Colon (tissue), 2 donors: Measurements from ENCODE around the gene COLQ.

Experiments used
- FAIRE-seq: peaks from 2 replicates; lab custom pipeline; 2012; peaks lifted over from hg19 to GRCh38; lab: Jason Lieb, UNC
- donor health status: control.
- donor health status: control.

Gene COLQ

DNA sequence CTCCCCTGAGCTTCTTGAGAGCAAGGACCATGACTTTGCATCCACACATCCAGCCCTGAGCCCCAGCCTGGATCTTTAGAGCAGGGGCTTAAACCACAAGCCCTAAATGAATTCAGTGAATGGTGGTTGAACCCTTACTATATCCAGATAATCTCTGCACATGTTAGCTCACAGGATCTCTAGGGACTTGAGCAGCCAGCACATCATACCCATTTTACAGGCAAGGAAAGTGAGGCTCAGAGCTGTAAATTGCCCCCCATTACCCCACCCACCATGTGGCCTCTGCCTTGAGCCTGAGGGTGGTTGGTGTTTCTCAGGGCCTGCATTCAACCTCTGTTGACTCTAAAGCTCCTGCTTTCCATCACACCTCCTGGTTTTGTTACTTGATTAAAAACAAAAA, 66.5 kb downstream of the COLQ start:
- no peak for FAIRE-seq

DNA sequence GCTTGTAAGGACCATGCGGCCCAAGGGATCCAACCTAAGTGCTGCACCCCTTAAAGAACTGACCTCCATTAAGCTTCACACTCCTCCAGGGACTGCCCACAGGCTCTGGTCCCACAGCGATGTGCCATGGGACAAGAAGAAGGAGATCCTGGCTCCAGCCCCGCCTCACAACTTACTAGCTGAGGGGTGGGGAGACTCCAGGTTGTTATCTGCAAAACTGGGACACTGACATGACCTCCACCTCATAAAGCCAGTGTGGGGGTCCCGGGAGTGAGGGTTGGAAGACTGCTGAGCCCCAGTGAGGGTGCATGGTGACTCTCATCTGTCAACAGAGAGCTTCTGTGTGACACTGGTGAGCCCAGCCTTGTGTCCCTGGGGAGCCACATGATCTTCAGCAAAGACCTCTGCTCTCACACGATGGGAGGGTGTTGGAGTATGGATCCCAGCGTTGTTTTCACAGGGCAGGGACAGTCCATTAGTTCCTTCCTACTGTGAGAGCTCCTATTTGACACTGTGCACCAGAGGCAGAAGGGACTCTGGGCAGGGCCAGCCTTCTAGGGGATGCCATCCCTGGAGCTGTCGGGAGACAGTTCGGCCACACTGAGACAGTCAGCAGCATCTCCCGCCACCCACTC, 67.4 kb downstream of the COLQ start:
- FAIRE-seq: no peak

DNA sequence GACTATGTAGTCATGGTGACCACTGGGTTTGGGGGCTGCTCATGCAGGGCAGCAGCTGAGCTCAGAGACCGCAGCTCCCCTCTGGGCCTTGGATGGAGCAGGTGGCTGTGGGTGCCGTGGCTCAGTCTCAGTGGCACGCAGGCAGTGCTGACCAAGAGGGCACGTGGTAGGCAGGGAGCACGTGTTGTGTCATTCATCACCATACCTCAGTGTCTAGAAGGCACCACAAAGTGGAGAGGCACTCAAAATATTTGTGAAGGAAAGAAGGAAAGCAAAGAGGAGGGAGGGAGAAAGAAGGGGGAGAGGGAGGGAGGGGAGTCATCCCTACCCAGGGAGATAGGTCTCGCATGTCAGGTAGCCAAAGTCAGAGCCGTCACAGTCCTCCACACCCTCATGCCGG, 68.0 kb downstream of the COLQ start:
- no peak for FAIRE-seq

DNA sequence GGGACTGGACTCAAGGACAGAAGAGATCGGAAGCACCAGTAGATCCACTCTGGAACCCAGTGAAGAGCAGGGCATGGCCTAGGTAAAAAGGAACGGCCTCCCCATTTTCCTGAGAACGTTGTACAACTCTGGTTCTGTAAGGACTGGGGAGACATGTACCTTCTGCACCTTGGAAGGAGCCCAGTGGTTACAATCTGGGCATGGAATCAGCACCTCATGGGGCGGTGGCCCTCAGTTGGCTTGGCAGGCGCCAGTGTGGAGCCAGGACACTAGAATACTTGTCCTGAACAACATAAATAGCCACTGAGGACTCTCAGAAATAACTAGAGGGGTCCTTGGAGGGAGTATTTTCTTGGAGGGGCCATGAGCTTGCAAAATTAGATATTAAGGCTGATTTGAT, 68.5 kb downstream of the COLQ start:
- FAIRE-seq: no peak

DNA sequence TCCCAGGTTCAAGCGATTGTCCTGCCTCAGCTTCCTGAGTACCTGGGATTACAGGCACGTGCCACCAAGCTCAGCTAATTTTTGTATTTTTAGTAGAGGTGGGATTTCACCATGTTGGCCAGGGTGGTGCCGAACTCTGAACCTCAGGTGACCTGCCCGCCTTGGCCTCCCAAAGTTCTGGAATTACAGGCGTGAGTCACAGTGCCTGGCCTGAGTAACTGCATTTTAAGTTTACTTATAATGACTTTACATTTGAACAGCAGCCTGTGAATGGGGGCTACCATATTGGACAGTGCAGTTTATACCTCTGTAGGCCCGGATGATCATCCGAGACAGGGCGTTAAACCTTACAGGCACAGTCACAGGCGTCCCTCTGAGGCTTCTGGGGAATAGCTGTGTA, 69.3 kb downstream of the COLQ start:
- FAIRE-seq: no peak

DNA sequence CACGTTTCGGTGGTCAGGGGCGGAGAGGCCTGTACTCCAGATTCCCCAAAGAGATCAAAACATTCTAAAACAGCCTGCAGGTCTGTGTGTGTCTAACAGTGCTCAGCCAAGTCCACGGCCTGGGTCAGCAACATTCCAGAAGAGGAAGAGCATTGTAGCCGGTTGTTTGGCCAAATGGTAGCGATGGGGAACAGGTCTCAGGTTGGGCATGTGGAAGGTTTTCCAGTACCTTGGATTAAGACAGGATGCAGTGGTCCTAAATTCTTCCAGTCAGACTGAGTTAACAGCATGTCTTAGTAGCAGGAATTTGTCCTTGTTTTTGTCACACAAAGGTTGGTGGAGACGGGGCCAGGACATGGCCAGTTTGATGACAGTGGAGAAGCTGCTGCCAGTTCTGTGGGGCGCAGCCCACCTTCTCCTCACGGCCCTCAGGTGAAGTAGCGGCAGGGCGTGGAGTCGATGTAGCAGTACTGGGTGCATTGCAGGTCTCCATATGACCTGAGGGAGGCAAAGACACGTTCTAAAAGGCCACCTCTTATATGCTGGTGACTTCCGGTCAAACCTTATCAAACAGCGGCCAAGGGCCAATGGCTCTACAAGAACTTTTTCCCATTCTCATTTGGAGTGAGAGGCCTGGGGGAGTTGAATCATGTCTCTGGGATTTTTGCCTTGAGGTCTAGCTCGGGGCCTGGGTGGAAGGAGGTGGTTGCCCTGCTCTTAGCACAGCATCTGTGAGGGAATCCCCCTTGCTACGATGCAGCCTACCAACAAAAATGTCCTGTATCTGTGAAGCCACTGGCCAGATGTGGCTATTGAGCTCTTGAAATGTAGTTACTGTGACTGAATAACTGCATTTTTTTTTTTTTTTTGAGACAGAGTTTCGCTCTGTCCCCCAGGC, 70.0 kb downstream of the COLQ start:
- FAIRE-seq: no peak

DNA sequence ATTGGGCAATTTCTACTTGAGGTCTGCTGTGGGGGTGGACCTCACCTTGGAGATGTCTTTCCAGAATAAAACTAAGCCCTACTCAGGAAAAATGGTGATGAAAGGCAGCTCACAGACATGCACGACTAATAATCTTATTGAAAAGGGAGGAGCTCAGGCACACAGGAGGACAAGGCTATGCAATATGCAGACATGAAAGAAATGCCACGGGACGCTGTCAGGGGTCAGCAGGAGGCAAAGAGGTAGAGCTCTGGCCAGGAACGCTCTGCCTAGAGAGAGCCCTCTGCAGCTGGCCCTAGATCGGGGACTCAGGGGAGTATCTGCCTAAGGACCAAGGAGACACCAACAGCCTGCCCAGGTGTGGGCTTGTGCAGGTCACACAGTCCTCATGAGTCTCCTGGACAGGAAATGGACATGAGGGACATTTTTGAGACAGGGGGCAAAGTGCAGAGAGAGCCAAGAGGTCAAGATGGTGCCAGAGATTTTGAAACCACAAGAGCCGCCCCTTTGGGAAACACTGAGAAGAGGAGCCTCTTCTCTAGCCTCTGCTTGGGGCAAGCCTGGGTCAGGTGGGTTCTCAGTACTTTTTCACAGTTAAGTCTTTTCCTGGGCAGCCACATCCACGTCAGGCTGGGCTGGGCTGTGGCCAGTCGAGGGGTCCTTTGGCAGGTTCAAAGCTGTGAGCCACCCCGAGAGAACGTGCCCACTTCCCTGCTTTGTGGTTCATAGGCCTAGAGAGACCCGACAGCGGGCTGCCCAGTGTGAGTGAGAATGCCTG, 70.9 kb downstream of the COLQ start:
- FAIRE-seq: no peak

DNA sequence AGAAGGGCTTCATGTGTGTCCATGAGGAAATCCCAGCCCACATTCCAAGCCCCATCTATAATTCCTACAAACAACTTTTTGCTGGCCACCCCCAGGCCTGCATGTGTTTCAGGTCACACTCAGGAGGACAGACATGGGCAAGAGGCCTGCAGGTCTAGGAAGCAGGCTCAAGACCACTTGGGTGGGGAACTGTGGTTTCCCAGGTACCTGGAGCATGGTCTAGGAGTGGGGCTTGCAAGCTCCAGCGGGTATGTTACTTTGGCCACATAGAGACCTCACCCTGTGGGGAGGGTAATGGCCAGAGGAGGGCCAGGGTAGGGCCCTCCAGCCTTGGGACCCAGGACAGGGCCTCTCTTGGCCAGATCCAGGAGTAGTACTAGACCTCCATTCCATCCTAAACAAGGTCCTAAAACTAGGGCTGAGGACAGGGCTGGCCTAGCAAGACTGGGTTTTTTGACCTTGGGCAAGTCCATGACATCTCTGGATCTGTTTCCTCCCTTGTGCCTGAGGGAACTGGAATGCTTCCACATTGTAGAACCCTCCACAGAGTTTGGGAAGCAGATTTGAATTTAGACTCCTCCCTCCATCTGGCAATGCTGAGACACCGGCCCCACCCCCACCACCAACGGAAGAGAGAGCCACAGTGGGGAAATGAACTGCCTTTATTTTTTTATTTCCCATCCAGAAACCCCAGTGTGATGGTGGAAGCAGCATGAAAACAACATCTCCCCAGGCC, 71.8 kb downstream of the COLQ start:
- no peak for FAIRE-seq

DNA sequence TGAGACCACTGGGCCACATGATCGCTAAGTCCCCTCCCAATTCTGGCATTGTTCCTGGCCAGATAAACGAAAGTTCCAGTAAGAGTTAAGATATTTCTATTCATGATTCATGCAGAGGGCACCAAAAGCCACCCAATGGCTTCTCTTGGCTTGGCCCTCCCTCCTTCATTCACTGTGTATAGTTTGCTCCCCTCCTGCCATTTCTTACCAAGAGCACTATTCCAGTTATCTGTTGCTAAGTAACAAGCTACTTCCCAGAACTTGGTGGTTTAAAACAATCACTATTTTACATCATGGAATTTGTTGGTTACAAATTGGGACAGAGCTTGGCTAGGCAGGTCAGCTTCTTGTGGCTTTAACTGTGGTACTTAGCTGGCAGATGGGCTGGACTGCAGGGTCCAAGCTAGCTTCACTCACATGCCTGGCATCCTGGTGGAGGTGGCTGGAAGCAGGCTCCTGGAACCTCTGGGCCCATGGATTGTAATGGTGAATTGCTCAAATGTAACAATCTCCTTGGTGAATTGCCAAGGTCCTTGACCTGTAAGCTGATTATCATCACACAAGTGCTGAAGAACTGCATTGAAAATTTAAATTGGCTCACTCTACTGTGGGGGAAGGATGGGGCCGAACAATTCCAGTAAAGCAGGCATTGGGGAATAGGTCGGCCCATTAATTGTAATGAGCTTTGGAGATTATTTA, 77.5 kb downstream of the COLQ start:
- FAIRE-seq: no peak

DNA sequence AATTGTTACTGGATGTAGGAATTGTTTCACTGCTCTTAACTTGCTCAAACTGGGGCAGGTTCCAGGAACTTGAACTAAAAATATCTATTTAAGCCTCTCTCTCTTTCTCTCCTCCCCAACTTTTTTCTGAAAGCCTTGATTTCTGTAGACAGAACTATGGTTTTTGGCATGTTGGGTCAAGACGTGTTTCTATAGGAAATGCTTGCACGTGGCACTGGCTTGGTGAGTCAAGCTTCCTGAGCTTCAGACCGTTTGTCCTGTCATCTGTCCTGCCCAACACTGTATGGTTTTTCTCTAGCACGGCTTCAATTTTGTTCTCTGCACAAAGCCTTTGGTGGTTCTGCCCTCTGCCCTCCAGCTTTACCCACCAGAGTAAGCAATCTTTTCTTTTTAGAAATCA, 80.6 kb downstream of the COLQ start:
- FAIRE-seq: no peak

DNA sequence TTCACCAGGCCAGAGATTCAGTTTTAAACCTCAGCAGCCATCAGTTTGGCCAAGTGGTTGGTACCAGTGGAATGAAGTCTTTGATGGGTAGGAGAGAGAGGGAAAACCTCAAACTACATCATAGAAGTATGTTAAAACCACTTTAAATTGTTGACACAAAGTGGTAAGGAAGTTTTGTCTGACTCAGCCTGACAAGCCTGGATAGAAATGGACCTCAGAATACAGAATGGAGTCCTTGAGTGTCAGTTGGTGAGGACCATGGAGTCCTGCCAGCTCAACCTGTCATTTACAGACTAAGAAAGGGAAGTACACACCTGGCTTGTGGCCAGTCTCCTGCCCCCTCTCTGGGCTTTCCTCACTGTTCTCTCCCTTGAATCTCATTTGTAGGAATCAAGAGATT, 82.0 kb downstream of the COLQ start:
- FAIRE-seq: no peak

DNA sequence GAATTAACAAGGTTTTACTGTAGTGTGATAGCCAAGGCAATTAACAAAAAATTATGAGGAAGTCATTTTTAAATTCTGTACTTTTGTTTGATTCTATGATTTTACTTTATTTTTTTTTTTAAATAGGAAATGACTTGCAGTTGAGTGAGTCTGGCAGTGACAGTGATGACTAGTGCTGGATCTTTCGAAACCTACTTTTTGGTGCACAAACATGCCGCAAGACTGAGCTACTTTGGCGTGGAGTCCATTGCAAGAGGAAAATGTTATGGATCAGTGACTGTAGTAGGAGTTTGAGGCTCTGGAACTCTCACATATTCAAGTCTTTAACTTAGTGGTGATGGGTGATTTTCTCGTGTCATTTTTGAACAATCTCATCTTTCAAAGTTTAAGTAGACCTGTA, 82.5 kb downstream of the COLQ start:
- no peak for FAIRE-seq

DNA sequence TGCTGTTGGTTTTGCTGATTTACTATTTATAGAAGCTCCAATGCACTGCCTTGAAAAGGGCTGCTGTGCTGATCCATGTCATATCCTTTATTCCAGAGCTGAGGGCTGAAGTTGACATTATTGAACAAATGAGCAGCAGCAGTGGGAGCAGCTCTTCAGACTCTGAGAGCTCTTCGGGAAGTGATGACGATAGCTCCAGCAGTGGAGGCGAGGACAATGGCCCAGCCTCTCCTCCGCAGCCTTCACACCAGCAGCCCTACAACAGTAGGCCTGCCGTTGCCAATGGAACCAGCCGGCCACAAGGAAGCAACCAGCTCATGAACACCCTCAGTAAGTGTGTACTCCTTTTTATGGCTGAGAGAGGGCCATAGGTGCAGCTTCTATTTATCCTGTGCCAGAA, 85.3 kb downstream of the COLQ start:
- no peak for FAIRE-seq

DNA sequence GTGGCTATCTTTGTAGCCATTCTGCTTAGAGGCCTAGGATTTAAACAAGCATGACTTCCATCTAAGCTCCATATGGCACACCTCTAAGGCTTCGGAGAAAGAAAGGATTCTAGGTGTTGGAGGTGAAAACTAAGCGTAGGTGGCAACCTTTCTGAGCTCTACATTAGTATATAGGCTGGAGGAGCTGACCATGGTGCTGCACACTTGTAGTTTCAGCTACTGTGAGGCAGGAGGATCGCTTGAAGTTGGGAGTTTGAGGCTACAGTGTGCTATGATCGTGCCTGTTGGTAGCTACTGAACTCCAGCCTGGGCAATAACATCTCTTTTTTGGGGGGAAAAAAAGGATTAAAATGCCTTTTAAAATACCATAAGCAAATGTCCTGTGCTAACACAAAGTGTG, 86.8 kb downstream of the COLQ start:
- no peak for FAIRE-seq

DNA sequence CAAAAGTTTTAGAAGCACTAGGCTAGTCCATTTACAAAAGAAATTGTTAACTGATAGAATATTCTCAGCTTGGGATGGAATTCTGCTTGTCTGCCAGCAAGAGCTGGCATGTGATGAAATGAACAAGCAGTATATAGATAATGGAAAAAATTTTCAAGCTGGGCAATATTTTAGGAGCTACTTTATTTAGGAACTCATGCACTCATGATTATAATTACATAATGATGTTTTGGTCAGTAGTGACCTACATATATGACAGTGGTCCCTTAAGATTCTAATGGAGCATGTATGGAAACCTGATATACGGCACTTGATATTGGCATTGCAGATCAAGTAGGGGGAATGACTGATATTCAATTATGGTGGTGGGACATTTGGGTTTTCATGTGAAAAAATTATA, 88.0 kb downstream of the COLQ start:
- FAIRE-seq: no peak

DNA sequence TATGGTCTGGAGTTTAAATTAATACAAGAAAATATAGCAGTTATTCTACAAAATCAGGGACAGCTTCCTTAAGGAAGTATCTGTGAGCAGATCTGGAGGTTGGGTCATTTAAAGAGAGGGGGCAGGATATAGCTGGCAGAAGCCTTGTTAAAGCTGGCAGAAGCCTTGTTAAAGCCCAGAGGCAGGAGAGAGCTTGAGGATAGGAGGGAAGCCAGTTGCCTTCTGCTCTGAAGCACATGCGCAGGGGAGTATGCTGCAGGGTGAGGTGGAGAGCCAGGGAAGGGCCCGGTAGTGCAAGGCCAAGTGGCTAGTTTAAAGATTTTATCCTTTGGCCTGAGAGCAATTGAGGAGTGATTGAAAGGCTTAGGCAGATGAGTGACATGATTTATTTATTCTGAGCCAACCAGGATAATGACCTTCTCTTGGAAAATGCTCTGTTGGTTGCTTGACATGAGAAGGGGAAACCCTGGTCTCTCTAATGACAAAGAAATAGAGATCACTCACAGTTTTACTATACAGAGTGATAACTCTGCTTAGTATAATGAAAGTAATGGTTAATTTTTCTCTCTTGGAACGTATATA, 90.2 kb downstream of the COLQ start:
- no peak for FAIRE-seq

DNA sequence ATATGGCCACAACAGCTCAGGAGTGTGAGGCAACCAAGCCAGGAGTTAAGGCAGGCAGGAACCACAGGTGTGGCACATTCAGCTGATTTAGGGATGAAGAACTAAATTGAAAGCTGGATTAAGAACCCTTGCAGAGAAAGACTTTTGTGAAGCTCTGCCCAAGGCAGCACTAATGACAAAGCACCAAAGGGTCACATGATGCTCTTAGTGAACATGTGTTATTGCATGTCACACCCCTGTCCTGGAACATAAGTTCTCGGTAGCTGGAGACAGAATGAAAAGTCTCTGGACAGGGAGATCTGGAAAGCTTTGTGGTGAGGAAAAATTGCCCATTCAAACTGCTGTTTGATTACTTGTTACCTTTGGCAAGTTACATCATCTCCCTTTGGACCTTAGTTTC, 90.9 kb downstream of the COLQ start:
- no peak for FAIRE-seq

DNA sequence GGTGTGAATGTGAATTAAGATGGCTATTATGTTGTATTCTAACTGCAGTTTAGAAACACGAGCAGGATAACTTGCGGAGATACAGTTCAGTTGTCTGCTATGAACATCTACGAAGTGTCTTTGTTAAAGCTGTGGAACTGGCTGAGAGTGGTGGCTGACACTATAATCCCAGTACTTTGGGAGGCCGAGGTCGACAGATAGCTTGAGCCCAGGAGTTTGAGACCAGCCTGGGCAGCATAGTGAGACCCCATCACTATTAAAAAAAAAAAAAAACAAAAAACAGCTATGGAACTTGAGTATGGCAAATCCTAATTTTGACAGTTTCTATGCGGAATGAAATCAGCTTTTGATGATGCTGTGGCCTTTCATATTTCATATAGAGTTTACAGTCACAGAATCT, 92.4 kb downstream of the COLQ start:
- no peak for FAIRE-seq

DNA sequence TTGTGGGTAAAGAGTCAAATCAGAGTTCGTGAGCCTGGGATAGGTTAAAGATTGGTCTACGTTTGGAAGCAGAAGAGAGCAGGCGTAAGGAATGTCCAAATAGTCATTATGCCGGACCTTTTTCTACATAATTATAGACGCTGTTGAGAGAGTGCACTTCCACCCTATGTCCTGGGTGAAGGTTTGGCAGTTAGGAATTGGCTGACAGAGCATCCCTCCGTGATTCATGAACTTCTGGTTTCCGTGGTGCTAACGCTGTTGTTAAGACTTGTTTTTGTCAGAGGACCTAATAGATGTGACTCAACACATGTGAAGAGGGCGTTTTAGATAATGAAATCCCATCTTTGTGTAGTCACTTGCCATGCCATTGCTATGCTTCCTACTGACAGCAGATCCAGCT, 93.0 kb downstream of the COLQ start:
- FAIRE-seq: no peak

DNA sequence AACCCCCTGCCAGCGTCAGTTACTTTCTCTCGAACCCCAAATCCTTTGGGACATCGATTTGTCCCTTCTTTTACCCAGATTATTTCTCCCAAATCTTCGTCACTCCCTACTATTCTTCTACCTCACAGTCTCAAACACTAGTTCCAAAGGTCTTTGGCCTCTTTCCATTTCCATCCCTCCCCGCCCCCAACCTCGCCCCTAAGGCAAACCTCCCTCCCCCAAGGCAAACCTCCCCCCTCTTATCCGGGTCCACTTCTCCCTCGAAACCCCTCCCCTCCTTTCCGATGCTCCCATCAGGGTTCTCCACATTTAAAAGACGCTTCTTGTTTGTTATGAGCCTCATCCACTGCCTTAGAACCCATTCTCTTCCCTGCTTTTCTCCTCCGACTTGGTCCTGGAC, 93.5 kb downstream of the COLQ start:
- no peak for FAIRE-seq

DNA sequence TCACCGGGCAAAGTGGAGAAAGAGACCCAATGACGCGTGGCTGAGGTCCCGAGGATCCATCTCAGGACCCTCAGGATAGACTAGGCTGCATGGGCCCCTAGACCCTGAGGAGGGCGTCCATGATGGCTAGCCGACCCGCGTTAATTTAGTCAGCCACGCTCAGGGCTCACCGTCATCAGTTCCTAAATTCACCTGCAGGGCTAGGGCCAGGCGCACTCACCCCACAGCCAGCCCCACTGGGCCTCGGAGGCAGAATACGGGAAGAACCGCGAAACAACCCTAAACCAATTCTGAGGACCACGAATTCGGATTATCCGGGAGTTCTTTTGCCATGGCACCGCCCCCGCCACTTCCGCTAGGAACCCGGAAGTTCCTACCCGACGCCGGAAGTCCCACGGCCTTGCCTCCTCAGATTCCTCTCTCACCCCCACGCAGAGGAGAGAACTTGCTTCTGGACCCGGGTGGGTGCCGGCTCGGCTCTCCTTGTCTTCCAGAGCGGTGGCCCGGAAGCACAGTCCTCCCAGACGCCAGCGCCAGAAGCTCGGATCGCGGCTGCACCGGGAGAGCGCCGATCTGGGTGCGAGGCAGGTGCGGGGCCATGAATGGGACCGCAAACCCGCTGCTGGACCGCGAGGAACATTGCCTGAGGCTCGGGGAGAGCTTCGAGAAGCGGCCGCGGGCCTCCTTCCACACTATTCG, 94.2 kb downstream of the COLQ start, which contains the start of the genes EAF1 and METTL6:
Gene EAF1 (plus strand): TSS at position 417 of the 699 bp plus-strand sequence. CDS start 182 bp downstream, at position 599.
Gene METTL6 (minus strand): TSS at position 363 of the 699 bp plus-strand sequence. CDS start 1,033 bp downstream, outside the sequence.
- no peak for FAIRE-seq
